Activated CD4-positive, alpha-beta T cell treated with anti-CD3 and anti-CD28 coated beads, Interleukin-10, Interleukin-2, amounts not matched to agents 100 ng/mL and 50 ng/mL, durations not matched to agents 16 hours and 8 hours (primary cell): ENCODE results near the gene DUS3L.

Experiments used
- DNase-seq: peaks from one replicate; pipeline ENCODE4 v3.0.0-alpha.2; 2020

Gene DUS3L, protein sequence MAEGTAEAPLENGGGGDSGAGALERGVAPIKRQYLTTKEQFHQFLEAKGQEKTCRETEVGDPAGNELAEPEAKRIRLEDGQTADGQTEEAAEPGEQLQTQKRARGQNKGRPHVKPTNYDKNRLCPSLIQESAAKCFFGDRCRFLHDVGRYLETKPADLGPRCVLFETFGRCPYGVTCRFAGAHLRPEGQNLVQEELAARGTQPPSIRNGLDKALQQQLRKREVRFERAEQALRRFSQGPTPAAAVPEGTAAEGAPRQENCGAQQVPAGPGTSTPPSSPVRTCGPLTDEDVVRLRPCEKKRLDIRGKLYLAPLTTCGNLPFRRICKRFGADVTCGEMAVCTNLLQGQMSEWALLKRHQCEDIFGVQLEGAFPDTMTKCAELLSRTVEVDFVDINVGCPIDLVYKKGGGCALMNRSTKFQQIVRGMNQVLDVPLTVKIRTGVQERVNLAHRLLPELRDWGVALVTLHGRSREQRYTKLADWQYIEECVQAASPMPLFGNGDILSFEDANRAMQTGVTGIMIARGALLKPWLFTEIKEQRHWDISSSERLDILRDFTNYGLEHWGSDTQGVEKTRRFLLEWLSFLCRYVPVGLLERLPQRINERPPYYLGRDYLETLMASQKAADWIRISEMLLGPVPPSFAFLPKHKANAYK

DNA sequence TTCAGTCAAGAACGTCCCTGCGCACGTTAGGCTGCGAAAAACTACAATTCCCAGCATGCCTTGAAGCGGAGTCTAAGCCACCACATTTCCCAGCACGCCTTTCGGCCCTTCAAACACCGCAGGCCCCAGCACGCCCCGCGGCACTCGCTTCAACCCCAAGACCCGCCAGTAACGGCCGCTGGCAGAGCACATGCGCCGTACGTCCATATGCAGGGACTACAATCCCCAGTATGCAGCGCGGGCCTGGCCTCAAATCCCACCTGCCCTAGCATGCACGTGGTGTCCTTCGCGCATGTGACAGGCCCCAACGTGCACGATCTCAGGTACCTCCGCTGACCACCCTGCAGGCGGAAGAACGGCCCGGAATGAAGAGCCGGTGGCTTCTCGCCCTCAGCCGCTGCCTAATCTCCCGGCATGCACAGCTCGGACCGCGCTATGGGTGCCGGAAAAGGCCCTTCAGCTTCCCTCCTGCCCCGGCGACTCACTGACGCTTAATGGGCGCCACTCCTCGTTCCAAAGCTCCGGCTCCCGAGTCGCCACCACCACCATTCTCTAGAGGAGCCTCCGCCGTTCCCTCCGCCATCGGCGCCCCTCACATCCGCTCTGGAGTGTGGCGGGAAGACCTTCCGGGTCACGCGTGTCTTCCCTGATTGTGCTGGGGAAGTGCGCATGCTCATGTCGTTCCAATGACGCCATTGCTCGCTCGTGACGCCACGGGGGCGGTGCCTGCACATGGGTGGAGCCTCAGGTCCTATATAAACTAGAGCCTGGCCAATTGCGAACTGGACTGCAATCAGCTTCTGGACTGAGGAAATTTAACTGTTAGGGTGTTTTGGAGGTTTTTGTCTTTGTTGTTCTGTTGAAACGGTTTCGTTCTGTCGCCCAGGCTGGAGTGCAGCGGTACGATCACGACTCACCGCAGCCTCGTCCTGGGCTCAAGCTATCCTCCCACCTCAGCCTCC is at the start of gene DUS3L:
TSS of gene DUS3L (minus strand) at position 605 of the 962 bp plus-strand sequence. CDS start at position 583, 22 bp downstream.
- peak; percentile 98 for DNase-seq

DNA sequence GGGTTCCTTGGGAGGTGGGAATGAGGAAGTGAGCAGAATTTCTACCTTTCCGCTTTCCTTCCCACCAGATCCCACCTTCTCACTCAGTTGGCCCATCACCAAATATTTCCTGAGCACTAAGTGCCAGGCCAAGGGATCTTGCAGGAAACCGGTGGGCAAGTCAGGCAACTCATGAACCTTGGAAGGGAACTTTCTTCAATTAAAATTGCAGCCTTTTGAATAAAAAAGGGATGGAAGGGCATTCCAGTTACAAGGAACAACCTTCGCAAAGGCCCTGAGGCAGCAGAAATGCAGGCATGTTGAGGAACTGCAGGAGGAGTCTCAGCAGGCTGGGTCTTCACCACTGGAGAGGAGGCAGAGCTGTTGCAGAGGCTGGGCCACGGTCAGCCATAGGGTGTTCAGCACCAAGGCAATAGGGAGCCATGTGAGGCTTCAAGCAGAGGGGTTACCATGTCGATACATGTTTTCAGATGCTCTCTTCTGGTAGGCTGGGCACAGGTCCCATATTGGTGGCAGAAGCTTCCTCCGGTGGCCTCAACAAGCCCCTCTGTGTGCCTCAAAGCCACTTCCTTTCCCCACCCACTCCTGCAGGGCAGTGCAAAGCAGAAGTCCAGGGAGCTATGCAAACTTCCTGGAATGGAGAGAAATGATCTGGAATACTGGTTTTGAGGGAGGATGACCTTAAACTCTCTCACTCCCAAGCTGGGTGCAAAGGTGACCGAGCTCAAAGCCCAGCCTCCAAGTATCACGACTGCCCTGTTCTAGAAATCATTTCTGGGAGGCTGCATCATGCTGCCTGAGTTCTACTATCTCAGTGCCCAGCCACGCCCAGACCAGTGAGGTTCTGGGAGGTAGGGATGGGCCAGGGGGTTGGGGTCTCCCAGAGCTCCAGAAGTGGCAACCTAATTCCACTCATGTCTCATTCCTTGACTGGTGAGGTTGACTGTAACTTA is 48.4 kb upstream of the DUS3L start, which contains the start of gene FUT6:
TSS of gene FUT6 (minus strand) at position 638 of the 953 bp plus-strand sequence. CDS start 7,135 bp downstream, outside the sequence.
- DNase-seq: no peak

DNA sequence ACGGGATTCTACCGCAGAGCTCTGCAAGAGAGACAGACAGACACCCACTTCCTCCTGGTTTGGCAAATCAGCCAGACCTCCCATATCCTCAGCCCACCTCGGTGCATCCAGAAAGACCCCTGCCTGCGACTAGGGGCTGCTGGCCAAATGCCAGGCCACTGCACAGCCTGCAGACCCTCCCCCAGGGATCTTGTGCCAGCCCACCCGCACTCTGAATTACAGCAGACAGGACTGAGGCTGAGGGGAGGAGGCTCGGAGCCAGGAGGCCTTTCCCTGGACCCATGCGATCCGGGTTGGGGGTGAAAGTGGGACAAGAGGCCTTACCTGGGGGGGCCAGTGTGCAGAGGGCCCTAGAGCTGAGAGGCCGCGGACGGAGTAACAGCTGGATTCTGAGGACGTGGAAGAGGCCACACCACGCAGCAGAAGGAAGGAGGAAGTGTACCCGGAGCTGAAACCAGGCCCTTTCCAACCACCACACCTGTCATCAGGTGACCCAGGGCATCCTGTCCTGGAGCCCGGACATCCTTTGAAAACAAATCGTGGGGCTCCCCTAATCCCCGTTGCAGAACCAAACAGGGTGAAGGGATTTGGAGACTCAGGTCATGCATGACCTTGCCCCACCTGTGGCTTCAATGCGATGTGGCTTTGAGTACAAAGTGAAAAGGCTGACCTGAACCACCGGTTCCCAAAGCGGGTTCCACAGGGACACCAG is 47.5 kb upstream of the DUS3L start:
- DNase-seq: no peak

DNA sequence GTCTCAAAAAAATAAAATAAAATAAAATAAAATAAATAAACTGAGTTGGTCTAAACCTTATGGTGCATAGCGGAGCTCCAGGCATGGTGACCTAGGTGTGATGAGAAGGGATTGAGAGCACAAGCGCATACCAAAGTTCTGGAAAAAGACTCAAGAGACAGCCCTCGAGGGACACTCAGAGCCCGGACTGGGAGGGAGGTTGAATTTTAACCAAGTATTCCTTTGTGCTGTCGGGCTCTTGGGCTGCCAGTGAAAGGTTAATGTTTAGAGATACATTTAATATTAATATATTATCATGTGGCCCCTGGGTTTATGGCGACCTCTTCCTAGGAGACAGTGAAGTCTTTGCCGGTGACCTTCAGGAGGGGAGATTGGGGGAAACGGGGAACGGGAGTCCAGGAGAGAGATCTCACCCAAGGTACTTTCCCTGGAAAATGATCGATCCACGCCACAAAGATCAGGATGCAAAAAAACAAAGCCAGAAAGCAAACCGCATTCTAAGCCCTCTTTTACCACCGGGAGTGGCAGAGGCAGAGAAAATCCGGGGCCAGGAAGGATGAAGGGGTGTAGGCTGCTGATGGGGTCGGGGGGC is 46.9 kb upstream of the DUS3L start:
- DNase-seq: no peak

DNA sequence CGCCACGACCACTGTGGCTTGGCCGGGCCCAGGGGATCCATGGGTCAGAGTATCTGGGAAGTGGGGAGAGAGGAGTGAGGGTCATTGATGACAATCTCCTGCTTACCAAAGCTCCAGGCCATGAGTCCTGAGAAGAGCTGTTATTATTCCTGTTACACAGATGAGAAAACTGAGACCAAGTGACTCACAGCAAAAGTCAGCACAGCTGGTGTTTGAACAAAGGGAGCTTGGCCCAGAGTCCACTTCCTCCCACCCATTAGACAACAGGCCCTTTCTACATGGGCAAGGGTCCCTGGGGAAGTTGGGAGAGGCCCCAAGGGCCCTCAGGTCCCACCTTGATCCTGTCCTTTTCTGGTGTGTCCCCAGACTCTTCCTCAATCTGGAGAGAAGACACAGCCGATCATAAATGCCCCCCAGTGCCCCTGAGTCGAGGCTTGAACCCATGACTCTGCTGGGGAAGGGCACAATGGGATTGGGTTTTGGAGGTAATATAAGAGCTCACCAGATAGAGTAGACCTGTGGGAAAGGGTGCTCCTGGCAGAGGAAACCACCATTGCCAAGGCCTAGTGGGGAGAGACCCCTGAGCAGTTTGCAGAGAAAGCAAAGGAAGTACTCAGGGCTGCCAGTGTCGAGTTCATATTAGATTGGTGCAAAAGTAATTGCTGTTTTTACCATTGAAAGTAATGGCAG is 41.7 kb upstream of the DUS3L start:
- DNase-seq: no peak

DNA sequence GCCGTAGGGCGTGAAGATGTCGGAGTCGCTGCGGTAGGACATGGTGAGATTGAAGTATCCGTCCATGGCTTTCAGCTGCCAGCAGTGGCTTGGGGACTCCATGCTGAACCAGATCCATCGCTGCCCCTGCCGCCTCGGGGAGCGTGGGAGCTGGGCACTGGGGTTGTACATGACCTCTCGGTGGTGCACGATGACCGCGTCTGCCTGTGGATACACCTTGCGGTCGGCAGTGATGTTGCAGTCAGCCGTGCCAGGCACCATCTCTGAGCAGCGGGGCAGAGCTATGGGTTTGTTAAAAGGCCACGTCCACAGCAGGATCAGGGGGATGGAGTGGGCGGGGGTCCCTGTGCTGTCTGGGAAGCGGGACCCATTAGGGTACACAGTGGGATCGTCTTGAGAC is 41.1 kb upstream of the DUS3L start:
- no peak for DNase-seq

DNA sequence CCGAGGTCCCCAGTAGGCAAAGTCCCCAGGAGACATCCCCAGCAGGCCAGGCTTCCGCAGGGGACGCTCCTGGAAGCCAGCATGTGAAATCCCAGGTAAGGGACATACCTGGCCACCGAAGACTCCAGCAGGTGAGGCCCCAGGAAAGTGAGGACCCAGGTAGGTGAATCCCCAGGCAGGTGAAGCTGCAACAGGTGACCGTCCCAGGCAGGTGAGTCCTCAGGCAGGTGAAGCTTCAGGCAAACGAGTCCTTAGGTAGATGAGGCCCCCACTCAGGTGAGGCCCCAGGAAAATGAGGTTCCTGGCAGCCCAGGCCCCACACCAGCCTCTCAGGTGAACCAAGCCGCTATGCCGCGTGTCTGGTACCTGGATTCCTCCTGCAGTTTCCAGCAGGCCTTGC is 40.2 kb upstream of the DUS3L start:
- no peak for DNase-seq

DNA sequence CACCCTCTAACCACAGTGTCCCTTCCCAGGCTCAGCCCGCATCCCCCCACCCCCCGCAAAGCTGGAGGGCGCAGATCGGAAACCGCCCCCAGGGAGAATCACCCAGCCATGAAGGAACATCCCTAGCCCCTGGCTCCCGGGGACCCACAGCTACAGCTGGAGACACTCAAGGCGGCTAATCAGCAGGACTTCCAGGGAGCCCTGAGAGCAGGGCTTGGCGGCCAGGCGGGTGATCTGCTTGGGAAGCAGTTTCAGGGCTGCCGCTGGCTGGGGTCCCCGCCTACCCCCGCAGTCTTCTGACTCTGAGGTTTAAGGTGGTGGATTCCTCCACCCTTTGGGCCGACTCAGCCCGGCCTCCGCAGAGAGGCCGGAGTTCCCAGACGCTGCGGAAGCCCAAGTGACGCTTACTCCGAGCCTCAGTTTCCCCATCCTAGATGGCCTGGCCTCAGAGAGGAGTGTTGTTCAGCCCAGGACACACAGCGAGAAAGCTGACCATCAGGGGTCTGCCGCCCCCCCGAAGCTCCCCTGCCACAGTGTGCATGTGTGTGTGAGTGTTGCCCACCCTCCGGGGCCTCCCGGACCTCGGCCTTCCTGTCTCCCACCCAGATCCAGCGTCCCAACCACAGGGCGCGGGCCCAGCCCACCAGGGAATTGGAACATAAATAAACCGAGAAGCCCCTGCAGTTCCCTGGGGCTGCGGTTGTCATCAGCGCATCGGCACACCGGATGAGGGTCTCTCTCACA is 38.8 kb upstream of the DUS3L start:
- DNase-seq: no peak

DNA sequence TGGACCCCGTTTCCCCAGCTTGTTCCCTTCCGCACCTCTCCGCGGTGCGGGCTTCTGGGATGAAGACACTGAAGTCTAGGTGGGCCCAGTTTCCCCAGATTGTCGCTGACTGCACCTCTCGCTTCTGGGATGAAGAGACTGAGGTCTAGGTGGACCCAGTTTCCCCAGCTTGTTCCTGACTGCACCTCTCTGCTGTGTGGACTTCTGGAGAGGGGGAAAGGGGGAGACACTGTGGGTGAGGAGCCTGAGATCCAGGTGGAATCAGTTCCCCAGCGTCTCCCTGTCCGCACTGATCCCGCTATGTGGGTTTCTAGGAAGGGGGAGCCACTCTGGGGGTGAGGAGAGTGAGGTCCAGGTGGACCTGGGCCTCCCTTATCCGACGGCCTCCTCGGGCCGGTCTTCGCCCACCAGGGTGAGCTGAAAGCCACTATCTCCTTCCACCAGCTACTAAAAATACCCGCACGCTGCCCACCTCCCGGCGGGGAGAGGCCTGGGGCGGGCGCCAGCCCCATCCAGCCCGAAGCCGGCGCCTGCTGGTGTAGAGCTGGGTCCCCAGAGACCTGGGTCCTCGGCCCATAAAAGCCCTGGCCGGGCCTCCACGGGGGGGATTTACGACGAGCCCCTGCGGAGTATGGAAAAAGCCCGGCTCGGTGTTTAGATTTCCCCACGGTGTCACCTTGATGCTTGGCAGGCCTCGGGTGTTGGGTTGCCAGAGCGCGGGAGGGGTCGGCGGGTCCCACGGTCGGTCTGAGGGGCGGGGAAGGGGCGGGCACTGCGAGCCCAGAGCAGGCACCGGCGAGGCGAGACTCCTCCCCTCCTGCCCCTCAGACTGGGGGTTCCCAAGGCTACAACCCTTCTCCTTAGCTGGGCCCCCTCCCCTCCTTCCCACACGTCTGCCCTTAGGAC is 38.0 kb upstream of the DUS3L start:
- DNase-seq: peak; percentile 46

DNA sequence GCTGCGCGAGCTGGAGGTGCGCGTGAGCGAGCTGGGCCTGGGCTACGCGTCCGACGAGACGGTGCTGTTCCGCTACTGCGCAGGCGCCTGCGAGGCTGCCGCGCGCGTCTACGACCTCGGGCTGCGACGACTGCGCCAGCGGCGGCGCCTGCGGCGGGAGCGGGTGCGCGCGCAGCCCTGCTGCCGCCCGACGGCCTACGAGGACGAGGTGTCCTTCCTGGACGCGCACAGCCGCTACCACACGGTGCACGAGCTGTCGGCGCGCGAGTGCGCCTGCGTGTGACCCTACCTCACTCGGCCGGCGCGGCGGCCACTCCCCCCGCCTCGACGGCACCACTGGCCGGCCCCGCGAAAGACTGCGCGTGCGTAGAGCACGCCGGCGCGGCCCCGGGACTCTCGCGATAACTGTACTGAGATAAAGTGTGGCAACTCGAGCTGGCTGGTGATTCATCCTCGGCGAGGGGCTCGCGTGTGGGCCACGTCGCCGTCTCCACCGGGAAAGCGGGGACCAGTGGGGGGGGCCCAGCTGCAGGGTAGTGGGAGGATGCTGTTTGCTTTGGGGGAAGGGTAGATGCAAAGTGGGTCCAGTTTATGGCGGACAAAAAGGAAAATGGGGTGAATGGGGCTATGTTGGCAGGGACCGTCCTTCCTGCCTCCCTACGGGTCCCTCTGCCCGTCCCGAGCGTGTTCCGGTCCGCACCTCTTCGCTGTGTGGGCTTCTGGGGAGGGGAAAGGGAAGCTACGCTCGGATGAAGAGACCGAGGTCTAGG is 37.1 kb upstream of the DUS3L start:
- DNase-seq: peak; percentile 98

DNA sequence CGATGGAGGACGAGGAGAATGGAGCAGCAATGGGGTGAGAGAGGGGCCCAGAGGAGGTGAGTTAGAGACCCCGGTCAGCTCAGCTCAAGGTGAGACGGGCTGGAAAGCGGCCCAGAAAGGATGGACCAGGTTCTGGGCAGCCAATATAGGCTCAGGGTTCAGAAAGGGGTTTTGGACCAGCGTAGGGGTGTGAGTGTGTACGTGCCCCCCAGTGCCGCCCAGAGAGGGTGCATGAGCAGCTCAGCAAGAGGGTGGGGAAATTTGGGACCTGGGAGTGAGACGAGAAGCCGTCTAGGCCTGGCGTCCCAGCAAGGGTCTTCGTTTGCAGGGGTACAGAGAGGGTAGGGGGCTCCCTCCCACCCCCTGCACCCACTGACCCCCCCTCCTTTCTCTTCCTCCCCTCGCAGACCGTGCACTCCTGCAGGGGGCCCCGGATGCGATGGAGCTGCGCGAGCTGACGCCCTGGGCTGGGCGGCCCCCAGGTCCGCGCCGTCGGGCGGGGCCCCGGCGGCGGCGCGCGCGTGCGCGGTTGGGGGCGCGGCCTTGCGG is 36.5 kb upstream of the DUS3L start:
- no peak for DNase-seq

DNA sequence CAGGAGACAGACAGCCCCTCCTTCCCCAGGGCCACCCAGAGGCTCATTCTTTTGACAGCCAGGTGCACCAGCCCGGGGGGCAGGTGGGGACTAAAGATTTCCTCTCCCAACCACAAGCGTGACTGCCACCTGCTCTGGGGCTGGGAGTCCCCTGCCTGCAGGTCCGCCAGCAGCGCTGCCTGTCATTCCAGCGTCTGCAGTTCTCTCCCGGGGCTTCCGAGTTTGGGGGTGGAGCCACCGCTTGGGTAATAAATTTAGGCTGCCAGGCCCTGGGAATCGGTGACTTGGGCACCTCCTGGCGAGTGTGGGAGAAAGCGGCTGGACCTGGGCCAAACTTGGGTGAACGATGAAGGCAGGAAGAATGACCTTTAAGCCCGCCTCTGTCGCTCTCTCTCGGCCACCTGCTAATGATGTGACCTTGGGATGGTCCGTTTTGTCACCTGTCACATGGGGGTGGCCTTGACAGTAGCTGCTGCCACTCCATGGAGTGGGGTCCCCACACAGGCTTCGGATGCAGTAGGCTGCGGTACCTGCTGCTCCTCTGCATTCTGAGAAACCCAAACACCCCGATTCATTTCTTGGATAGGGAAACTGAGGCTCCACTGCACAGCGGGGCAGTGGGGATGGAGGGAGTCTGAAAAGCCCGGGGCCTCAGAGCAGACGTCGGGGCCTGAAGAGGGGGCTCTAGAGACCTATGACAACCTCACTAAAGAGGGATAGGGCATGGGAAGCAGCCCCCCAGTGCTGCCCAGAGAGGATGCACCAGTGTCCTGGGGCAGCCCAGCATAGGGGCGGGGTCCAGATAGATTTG is 35.8 kb upstream of the DUS3L start:
- DNase-seq: no peak

DNA sequence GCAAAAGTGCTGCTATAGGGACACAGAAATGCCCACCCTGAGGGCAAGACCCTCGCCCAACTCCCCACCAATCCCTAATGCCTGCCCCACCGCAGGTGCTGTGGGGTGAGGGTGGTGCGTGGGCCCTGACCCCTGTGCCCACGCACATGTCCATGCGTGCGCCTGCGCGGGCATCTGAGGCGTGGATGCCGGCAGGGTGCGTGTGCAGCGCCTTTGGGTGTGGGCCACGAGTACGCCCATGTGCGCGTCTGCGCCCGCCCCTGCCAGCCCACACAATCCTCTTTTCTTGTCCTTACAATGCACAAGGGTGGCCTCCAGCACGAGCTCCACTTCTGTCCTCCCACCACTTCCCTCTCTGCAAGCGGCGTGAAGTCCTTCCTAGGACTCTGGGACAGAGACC is 34.2 kb upstream of the DUS3L start:
- no peak for DNase-seq

DNA sequence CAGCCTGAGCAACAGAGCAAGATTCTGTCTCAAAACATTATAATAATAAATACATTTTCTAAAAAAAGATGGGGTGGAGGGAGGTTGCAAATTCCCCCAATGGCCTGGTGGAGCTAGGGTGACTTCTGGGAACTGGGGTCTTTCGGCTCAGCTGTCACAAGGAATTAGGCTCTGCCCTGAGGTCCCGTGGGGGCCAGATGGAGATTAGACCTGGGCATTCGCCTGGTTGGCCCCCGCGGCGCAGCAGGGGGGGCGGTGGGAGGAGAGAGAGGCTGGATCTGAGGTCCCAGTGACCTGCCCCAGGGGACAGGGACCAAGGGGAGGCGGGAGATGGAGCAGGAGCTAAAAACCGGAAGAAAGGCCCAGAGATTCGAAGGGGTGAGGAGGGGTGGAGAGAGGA is 33.8 kb upstream of the DUS3L start:
- DNase-seq: no peak

DNA sequence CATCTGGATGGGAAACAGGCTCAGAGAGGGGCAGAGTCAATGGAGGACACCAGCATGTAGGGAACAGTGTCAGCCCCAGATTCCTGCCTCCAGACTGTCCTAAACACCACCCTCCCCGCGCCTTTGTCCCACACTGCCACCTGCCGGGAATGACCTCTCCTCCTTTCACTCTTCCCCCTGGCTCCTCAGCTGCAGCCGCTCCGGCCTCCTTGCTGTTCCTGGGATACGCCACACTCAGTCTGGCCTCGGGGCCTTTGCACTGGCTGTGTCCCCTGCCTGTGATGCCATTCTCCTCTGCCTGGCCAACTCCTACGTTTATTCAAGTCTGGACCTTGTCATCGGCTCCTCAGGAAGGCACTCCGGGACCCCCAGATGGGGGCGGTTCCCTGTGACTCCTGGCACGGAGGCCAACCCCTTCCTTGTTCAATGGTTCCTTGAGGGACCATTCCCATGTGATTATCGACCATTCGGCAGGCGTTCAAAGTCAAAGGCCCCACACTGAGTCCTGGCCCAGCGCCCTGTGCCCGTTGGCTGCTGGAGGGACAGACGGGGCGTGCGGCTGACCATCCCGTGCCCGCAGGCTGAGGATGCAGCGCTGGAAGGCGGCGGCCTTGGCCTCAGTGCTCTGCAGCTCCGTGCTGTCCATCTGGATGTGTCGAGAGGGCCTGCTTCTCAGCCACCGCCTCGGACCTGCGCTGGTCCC is 32.8 kb upstream of the DUS3L start:
- DNase-seq: no peak
